K562 (cell line): ENCODE results near the gene JPT2. TPM values are rescaled to one million over a fixed set of nuclear protein-coding genes. Genes with fewer than 3 reads are reported as not detected.
A peak's percentile ranks its signal among the peaks of the same experiment; 100 is the strongest.

Source experiments
- ATF6 ChIP-seq: sonication (generic); formaldehyde crosslinking; IDR thresholded peaks from 2 replicates; pipeline ENCODE4 v1.4.0; 2020; ENCODE audit warnings: mild to moderate bottlenecking, missing genetic modification reagents
- BRCA1 ChIP-seq, 2 experiments: fragments of 450-650 bp in 1 of 2; sonication (generic) in 1 of 2; formaldehyde crosslinking in 1 of 2; IDR thresholded peaks; 2 replicates each; pipeline versions ENCODE4 v1.5.0 to v1.6.1; 2017 to 2020; ENCODE audit warnings: mild to moderate bottlenecking in 1 of 2, missing genetic modification reagents in 1 of 2
- CHAMP1 ChIP-seq: fragments of 450-650 bp; IDR thresholded peaks from 2 replicates; pipeline ENCODE4 v1.6.1; 2016; ENCODE audit warnings: mild to moderate bottlenecking
- E2F1 ChIP-seq: sonication (generic); formaldehyde crosslinking; IDR thresholded peaks from 2 replicates; pipeline ENCODE4 v1.8.1; 2023; ENCODE audit warnings: mild to moderate bottlenecking, missing genetic modification reagents, moderate library complexity
- HSF4 ChIP-seq: fragments of 250-450 bp; sonication (Bioruptor Pico); IDR thresholded peaks from 2 replicates; pipeline ENCODE4 v2.1.2; 2022; ENCODE audit warnings: mild to moderate bottlenecking, moderate library complexity, borderline replicate concordance
- NFYB ChIP-seq: IDR thresholded peaks from 2 replicates; pipeline ENCODE4 v1.6.1; 2011; ENCODE audit warnings: mild to moderate bottlenecking, moderate library complexity; ENCODE audit not compliant: insufficient read length; ENCODE audit errors: extremely low read depth
- PHF21A ChIP-seq: fragments of 450-650 bp; IDR thresholded peaks from 2 replicates; pipeline ENCODE4 v1.6.1; 2017; ENCODE audit warnings: low read depth, borderline replicate concordance
- PTTG1 ChIP-seq: fragments of 450-650 bp; IDR thresholded peaks from 2 replicates; pipeline ENCODE4 v1.6.1; 2016; ENCODE audit warnings: low read depth, mild to moderate bottlenecking, missing genetic modification characterization, missing compliant biosample characterization
- RAD51 ChIP-seq: fragments of 450-650 bp; IDR thresholded peaks from 2 replicates; pipeline ENCODE4 v1.7.1; 2016; ENCODE audit warnings: low read depth, mild to moderate bottlenecking, borderline replicate concordance
- RBFOX2 ChIP-seq: fragments of 200-400 bp; formaldehyde crosslinking; IDR thresholded peaks from 2 replicates; pipeline ENCODE4 v1.6.1; 2017; ENCODE audit warnings: low read depth, mild to moderate bottlenecking, low read length, moderate library complexity
- RBM39 ChIP-seq: fragments of 200-400 bp; formaldehyde crosslinking; optimal IDR thresholded peaks from 2 replicates; pipeline ENCODE3; 2018; ENCODE audit warnings: low read depth, low read length
- SMAD3 ChIP-seq: fragments of 450-650 bp; formaldehyde crosslinking; conservative IDR thresholded peaks from 2 replicates; pipeline ENCODE4 v1.4.0; 2020; ENCODE audit warnings: mild to moderate bottlenecking
- TRIM24 ChIP-seq, 2 experiments: fragments of 450-650 bp; IDR thresholded peaks; 2 replicates each; pipeline ENCODE4 v1.6.1; 2016
- U2AF1 ChIP-seq: fragments of 200-400 bp; formaldehyde crosslinking; optimal IDR thresholded peaks from 2 replicates; pipeline ENCODE3; 2017; ENCODE audit warnings: mild to moderate bottlenecking, low read depth, low read length, moderate library complexity
- ZBTB8A ChIP-seq: fragments of 450-650 bp; IDR thresholded peaks from 2 replicates; pipeline ENCODE4 v1.6.1; 2018; ENCODE audit warnings: mild to moderate bottlenecking, moderate library complexity; ENCODE audit not compliant: partially characterized antibody
- ZNF316 ChIP-seq: fragments of 450-650 bp; IDR thresholded peaks from 2 replicates; pipeline ENCODE4 v1.6.1; 2016
- ZNF431 ChIP-seq: sonication (generic); formaldehyde crosslinking; IDR thresholded peaks from 2 replicates; pipeline ENCODE4 v1.8.0; 2022; ENCODE audit warnings: mild to moderate bottlenecking, missing genetic modification reagents
- ZNF584 ChIP-seq: fragments of 200-800 bp; sonication (Bioruptor generic); IDR thresholded peaks from 2 replicates; pipeline ENCODE4 v1.6.1; 2016; ENCODE audit warnings: low read depth, mild to moderate bottlenecking, missing genetic modification characterization, missing compliant biosample characterization
- ZNF668 ChIP-seq: fragments of 250-450 bp; sonication (Bioruptor Pico); IDR thresholded peaks from 2 replicates; pipeline ENCODE4 v1.8.0; 2022; ENCODE audit warnings: mild to moderate bottlenecking, inconsistent platforms
- ZNF76 ChIP-seq: fragments of 250-450 bp; sonication (Bioruptor Pico); IDR thresholded peaks from 2 replicates; pipeline ENCODE4 v1.4.0; 2020; ENCODE audit warnings: mild to moderate bottlenecking, moderate library complexity, borderline replicate concordance
- polyA plus RNA-seq, 8 experiments: library from polyadenylated mRNA; depleted of rRNA in 4 of 8; stranded (reverse) in 5 of 8; unstranded in 3 of 8; fragments of >200 nt; fragmentation: Nextera tagmentation in 2 of 8; fragmentation: Illumina TruSeq in 1 of 8; extraction: Ambion mirVana in 2 of 8; extraction: Trizol in 1 of 8; gene quantifications; 2 replicates each; pipeline versions ENCODE4 v1.2.1 to v1.2.3, GENCODE V29; 2011 to 2014; ENCODE audit warnings: inconsistent platforms in 1 of 8, missing spikeins in 1 of 8
- total RNA-seq, 7 experiments: library from RNA; depleted of rRNA in 6 of 7; stranded (reverse); fragments of >200 nt in 6 of 7; fragmentation: Illumina TruSeq in 2 of 7; extraction: Trizol in 2 of 7; gene quantifications; 2 replicates each; pipeline versions ENCODE4 v1.2.1 to v1.2.3, GENCODE V29; 2011 to 2021; ENCODE audit warnings: low replicate concordance in 1 of 7
- TF ChIP-seq, protein P1 (sequence below): fragments of 150-350 bp; conservative IDR thresholded peaks from 2 replicates; pipeline ENCODE4 v1.6.1; 2014; ENCODE audit warnings: low read length

The JPT2 gene
- total and polyA plus RNA-seq, 9 of the 15 experiments (the other 6 are each of a cell fraction or from before 2014, with no cell fraction given): 25.5 to 133 (median 106) TPM

DNA sequence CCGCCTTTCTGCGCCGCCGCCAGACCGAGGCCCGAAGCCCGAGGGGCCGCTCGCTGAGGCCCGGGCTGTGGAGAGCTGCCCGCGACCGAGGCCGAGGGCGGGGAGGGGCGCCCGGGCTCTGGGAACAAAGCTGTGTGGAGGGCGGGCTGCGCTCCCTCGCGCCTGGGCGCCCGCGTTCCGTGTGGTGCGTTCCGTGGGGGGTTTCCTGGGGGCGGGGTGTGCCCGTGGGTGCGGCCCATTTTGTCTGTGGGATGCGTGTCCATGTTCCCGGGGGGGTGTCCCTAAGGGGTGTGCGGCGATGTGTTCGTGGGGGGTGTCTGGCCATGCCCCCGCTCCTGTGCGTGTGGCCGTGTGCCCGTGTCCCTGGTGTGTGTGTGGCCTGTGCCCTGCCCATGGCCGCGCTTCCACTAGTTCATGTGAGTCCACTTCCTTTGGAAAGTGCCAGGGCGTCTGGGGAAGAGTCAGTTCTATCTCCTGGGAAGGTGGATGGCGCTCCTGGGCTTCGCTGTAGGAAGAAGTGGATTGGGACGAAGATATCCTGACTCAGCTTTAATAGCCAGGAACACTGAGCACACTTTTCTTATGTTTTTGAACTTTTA lies 520 bp downstream of the JPT2 start (continued):
- no peak for TF ChIP-seq ZBTB8A
- peak; percentile 99 for TF ChIP-seq ZNF316
- no peak for TF ChIP-seq U2AF1
- no peak for TF ChIP-seq NFYB
- no peak for TF ChIP-seq ZNF668 (CRISPR knock-in tag)
- TF ChIP-seq RAD51: no peak
- no peak for TF ChIP-seq ZNF584
- TF ChIP-seq PTTG1 (tag): no peak
- no peak for TF ChIP-seq PHF21A
- TF ChIP-seq SMAD3: no peak
- TF ChIP-seq, protein P1, sequence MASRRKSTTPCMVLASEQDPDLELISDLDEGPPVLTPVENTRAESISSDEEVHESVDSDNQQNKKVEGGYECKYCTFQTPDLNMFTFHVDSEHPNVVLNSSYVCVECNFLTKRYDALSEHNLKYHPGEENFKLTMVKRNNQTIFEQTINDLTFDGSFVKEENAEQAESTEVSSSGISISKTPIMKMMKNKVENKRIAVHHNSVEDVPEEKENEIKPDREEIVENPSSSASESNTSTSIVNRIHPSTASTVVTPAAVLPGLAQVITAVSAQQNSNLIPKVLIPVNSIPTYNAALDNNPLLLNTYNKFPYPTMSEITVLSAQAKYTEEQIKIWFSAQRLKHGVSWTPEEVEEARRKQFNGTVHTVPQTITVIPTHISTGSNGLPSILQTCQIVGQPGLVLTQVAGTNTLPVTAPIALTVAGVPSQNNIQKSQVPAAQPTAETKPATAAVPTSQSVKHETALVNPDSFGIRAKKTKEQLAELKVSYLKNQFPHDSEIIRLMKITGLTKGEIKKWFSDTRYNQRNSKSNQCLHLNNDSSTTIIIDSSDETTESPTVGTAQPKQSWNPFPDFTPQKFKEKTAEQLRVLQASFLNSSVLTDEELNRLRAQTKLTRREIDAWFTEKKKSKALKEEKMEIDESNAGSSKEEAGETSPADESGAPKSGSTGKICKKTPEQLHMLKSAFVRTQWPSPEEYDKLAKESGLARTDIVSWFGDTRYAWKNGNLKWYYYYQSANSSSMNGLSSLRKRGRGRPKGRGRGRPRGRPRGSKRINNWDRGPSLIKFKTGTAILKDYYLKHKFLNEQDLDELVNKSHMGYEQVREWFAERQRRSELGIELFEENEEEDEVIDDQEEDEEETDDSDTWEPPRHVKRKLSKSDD: no peak
- no peak for TF ChIP-seq ZNF431 (CRISPR knock-in tag)
- TF ChIP-seq E2F1: no peak
- TF ChIP-seq RBM39: no peak
- no peak for TF ChIP-seq HSF4
- TF ChIP-seq ZNF76: no peak
- no peak for TF ChIP-seq CHAMP1
- TF ChIP-seq ATF6 (CRISPR knock-in tag): no peak
- TF ChIP-seq TRIM24 (IDR thresholded peaks at IDR 0.05): no peak
- no peak for TF ChIP-seq BRCA1 (IDR thresholded peaks at IDR 0.05)
- TF ChIP-seq BRCA1 (CRISPR knock-in tag; IDR thresholded peaks at IDR 0.05): 0 out of 2 replicates have a peak, but pooled peaks have one; percentile 73
- peak; percentile 78 for TF ChIP-seq RBFOX2
